ENCODE data around the gene CPE.
"Not testable (repeated sequence)": the region's sequence is repeated elsewhere in the genome, so short reads cannot be mapped to it uniquely, and the experiment has no call there.

CPE gene

GRCh38 chr4:165462009-165462408 is 83.2 kb downstream of the CPE start:
- DNase-seq (ENCODE audit: low read depth, low spot score), result no peak

DNA sequence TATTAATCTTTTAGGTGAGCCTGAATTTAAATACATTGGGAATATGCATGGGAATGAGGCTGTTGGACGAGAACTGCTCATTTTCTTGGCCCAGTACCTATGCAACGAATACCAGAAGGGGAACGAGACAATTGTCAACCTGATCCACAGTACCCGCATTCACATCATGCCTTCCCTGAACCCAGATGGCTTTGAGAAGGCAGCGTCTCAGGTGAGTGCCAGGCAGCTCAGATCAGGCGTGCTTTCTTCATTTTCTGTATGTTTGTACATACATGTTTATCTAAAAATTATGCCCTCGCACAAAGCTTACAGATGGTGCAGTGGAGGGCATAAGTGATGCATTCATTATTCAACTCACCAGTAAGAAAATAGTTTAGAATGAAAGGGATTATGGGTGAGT is 85.6 kb downstream of the CPE start:
- DNase-seq (ENCODE audit: low read depth, low spot score), result no peak

GRCh38 chr4:165464813-165465381 is 86.1 kb downstream of the CPE start:
- DNase-seq (ENCODE audit: low read depth, low spot score), result no peak

DNA sequence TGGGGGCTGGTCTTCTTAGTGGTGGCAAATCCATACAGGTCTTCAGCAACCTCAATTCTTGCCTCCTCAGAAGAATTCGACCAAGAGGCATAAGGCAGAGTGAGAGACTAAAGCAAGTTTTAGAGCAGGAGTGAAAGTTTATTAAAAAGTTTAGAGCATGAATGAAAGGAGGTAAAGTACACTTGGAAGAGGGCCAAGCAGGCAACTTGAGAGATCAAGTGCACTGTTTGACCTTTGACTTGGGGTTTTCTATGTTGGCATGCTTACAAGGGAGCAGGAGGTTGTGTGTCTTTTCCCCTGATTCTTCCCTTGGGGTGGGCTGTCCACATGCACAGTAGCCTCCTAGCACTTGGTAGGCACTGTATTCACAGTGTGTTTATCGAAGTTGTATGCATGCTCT is 91.2 kb downstream of the CPE start:
- no peak for DNase-seq (ENCODE audit: low read depth, low spot score)

GRCh38 chr4:165472943-165473676 is 94.3 kb downstream of the CPE start:
- DNase-seq (ENCODE audit: low read depth, low spot score), result no peak

GRCh38 chr4:165474784-165475705 is 96.2 kb downstream of the CPE start:
- DNase-seq (ENCODE audit: low read depth, low spot score), result no peak

- DNase-seq (ENCODE audit: low read depth, low spot score), result no peak
These were observed 96.9 kb downstream of the CPE start for GRCh38 chr4:165475706-165476070.

DNA sequence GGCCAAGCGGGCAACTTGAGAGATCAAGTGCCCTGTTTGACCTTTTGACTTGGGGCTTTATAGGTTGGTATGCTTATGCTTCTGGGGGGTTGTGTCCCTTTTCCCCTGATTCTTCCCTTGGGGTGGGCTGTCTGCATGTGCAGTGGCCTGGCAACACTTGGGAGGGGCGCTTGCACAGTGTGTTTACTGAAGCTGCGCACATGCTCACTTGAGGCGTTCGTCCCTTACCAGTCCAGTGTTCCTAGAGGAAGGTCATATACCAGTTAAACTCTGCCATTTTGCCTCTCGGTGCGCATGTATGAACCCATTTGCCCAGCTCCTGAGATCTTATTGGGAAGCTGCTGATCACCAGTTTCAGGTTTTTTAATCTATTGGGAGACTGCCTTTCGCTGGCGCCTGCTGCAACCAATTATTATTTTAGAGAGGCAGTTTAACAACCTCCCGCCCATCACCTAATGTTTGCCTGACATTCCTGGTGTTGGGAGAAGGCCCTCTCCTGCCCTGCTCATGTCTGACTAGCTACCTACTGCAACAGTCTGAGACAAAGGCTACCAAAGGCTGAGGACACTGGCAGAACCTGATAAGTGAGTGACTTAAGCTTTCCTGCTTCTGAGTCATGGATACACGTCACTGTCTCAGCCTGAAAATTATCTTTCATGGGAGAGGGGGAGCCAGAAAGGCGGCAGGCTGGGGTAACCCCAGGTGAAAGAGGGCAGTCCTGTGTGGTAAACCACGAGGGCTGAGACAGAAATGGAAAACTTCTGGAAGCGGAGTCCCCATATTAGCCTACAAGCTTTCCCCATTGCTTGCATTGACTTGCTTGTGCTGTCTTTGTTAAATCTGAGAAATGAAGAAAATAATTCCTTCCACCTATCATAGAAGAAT is 97.6 kb downstream of the CPE start:
- DNase-seq (ENCODE audit: low read depth, low spot score), result no peak

- no peak for DNase-seq (ENCODE audit: low read depth, low spot score)
These were observed 99.0 kb downstream of the CPE start for GRCh38 chr4:165477799-165478198.

GRCh38 chr4:165478260-165478659 is 99.5 kb downstream of the CPE start:
- no peak for DNase-seq (ENCODE audit: low read depth, low spot score)

DNA sequence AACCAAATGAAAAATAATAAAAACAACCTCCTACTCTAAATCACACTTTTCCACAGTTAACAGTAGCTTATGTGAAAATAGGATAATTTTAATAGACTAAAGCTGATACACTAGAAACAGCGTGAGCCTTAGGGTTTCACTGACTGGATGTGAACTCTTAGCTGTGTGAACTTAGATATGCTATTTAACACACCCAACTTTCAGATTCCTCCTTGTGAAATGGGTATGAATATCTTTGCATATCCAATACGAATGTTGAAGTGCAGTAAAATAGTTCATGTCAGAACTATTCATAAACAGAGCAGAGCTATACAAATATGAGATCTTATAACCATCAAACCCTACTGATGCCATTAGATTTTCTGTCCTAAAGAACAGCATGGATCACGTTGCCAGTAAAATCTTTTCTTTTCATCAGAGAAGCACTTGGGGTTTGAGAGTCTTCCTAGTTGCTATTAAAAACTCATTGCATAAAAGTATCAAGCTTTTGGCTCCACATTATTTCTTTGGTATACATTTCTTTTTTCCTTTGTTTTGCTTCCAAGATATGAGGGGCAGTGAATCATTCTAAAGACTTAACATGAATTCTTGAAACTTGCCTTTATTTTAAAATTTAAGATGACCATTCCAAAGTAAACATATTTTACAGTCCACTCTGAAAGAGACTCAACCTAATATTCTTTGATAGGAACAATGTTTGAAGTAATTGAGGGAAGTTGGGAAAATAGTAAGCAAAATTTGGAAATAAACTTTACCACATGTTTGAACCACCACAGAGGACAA is 102.4 kb downstream of the CPE start:
- DNase-seq (ENCODE audit: low read depth, low spot score), result no peak

- no peak for DNase-seq (ENCODE audit: low read depth, low spot score)
These were observed 111.0 kb downstream of the CPE start for GRCh38 chr4:165489786-165490185.

DNA sequence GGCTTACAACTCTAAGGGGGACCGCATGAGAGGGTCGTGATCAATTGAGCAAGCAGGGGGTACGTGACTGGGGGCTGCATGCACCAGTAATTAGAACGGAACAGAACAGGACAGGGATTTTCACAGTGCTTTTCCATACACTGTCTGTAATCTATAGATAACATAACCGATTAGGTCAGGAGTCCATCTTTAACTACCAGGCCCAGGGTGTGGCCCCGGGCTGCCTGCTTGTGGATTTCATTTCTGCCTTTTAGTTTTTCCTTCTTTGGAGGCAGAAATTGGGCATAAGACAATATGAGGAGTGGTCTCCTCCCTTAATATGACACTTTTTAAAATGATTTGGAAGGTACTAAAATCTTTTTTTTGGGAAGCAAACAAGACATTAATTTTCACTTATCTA is 113.8 kb downstream of the CPE start:
- DNase-seq (ENCODE audit: low read depth, low spot score), result not testable (repeated sequence)

- peak; percentile 24 for DNase-seq (ENCODE audit: low read depth, low spot score)
These were observed 114.6 kb downstream of the CPE start for GRCh38 chr4:165493359-165493758.

- DNase-seq (ENCODE audit: low read depth, low spot score), result no peak
These were observed 124.4 kb downstream of the CPE start for GRCh38 chr4:165502916-165503907.

DNA sequence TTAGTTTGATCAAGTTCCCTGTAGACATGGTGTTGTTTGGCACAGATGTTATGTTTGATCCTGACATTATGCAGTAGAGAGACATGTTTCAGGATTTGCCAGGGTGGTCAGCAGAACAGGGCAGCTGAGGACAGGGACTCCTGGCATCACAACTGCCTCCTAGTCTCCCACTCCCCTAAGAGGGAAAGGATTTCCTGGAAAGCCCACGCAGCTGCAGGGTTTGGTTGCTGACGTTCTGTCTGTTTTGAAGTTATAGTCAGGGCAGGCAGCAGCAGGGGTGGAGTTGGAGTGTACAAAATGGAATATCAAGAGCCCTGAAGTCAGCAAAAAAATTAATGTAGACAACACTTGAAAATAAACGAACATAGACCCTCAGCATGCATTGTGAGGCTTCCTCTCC is 125.4 kb downstream of the CPE start:
- DNase-seq (ENCODE audit: low read depth, low spot score), result no peak

DNA sequence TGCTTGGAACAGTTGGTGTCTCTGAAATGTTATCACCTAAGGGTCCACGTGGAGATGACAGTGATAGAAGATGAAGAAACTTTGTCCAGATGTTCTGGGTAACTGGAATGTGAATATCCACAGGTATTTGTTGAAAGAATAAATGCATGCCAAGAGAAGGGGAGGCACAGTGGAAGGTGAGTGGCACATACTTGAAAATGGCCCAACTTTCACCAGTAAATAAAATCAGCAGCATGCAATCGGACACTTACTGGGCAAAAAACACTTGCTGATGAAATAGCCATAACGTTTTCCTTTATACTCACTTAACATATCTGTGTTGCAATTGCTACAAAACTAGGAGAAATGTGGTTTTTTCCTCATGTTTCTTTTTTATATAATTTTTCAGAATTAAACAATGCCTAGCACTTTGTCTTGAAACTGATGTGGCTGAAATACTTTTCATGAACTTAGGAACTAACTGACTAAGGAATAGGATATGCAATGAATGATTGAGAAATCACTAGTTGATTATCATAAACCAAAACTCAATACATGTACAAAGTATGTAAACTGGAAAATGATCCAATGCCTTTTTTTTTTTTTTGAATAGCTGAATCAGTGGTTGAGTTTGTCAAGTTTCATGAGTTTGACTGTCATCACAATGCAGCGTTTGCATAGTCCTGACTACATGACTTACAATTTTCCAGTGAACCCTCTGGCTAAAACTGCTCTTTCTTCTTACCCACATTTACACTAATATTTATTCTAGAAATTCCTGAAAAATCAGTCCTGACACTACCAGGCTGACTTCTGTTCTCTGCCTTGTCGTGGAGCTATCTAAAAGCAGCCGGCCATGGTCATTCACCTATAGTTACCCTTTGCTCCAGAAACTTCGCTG is 127.4 kb downstream of the CPE start:
- DNase-seq (ENCODE audit: low read depth, low spot score), result no peak

DNA sequence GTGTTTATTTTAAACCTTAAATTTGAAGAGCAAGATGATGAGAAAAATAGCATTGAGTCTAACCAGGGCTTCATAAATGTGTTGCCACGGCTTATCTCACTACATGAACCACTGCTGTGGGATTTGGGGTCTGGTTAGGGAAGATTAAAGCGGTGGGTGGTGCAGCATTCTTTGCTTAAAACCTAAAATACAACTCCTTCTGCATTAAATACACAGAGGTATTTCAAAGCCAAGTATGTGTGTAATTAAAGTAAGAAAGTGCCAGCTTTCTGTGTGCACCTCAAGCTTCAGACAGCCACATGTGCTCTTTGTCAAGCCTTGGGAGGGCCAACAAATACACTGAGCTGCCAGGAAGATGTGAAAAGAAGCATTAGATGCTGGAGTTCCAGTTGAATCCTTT is 128.0 kb downstream of the CPE start:
- DNase-seq (ENCODE audit: low read depth, low spot score), result no peak

DNA sequence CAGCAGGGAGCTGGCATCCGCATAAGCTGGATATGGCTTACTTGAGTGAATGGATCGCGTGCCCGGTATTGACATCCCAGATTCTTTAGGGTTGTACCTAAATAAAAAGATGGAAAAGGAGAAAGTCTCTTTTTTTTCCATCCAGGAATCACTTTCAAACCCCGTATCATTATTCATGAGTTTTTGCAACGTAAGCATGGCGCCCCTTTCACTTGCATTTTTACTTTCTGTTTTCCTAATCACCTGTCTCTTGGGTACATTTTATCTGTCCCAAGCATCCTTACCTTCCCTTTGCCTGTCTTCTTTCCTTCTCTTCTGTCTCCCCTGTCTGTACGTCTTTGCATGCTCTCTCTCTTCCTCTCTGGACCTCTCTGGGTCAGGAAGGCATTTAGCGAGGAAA is 128.6 kb downstream of the CPE start:
- DNase-seq (ENCODE audit: low read depth, low spot score), result no peak

All from activated naive CD8-positive, alpha-beta T cell treated with anti-CD3 and anti-CD28 coated beads, Interleukin-2, amount 50 U/mL, for 16 hours (primary cell).